Gastroesophageal sphincter (tissue), 4 donors: Measurements from ENCODE around the gene MAZ. TPM values are rescaled to one million over a fixed set of nuclear protein-coding genes. Genes with fewer than 3 reads are reported as not detected.

Experiments
- ATAC-seq: fragments of 150-250 bp; one replicate; pipeline ENCODE4 v1.9.1; 2016; ENCODE audit warnings: mild to moderate bottlenecking, moderate library complexity
- H3K27ac ChIP-seq, 4 donors: fragments of 200-600 bp; sonication (generic) in 3 of 4; 1 replicate in 3 of 4; 2 replicates in 1 of 4; pipeline ENCODE4 v1.5.1; 2016 to 2019
- H3K27me3 ChIP-seq: fragments of 200-600 bp; sonication (generic); one replicate; pipeline ENCODE4 v1.5.1; 2019
- H3K36me3 ChIP-seq, 2 donors: fragments of 200-600 bp; sonication (generic); one replicate each; pipeline ENCODE4 v1.5.1; 2019; ENCODE audit warnings: control low read depth in 1 of 2
- H3K4me1 ChIP-seq, 3 donors: fragments of 200-600 bp; sonication (generic); 1 replicate in 2 of 3; 2 replicates in 1 of 3; pipeline ENCODE4 v1.5.1; 2016 to 2019; ENCODE audit warnings: control low read depth in 2 of 3
- H3K4me3 ChIP-seq, 2 donors: fragments of 200-600 bp; sonication (generic); one replicate each; pipeline ENCODE4 v1.5.1; 2019; ENCODE audit warnings: mild to moderate bottlenecking in 1 of 2, moderate library complexity in 1 of 2
- H3K9me3 ChIP-seq, 3 donors: fragments of 200-600 bp; sonication (generic); one replicate each; pipeline ENCODE4 v1.5.1; 2017 to 2019; ENCODE audit warnings: control low read depth in 2 of 3
- CTCF ChIP-seq, 4 experiments: fragments of 200-600 bp in 2 of 4; fragments of 450-650 bp in 2 of 4; sonication (generic) in 1 of 4; IDR thresholded peaks; one replicate each; pipeline ENCODE4 v1.5.1; 2017 to 2019; ENCODE audit warnings: antibody characterized with exemption in 4 of 4, mild to moderate bottlenecking in 2 of 4, moderate library complexity in 2 of 4
- EP300 ChIP-seq: sonication (generic); formaldehyde crosslinking; IDR thresholded peaks from one replicate; pipeline ENCODE4 v1.6.1; 2017; ENCODE audit warnings: antibody characterized with exemption, mild to moderate bottlenecking
- POLR2A ChIP-seq, 2 donors: fragments of 450-650 bp; IDR thresholded peaks; one replicate each; pipeline ENCODE4 v1.6.1; 2017; ENCODE audit warnings: antibody characterized with exemption in 2 of 2, mild to moderate bottlenecking in 2 of 2, moderate library complexity in 1 of 2
- POLR2AphosphoS5 ChIP-seq: sonication (generic); formaldehyde crosslinking; IDR thresholded peaks from one replicate; pipeline ENCODE4 v1.6.1; 2017; ENCODE audit warnings: antibody characterized with exemption
- WGBS, 2 donors: methylation state at CpG; one replicate each; pipeline ENCODE4 v1.1.5; 2018; ENCODE audit warnings: low coverage in 1 of 2; 5-methylcytosine and 5-hydroxymethylcytosine counted together
- total RNA-seq, 4 donors: library from RNA; depleted of rRNA; stranded (reverse); fragments of >200 nt; gene quantifications; one replicate each; pipeline ENCODE4 v1.1.0, GENCODE V29; 2016

MAZ gene
- total RNA-seq, 4 donors from 2014 or later = 86.3 to 212 (median 116) TPM

DNA sequence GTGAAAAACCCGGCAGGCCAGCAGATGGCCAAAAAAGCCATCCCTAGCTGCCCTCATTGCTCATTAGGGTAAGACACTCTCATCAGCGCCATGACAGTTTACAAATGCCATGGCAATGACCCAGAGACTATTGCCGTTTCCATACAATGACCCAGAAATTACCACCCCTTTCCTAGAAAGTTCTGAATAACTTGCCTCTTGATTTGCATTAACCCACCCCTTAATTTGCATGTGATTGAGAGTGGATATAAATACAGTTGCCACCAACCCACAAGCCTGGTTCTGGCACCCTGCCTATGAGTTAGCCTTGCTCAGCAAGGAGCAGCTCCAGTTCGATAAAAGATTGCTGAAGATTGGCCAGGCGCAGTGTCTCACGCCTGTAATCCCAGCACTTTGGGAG, 44.4 kb upstream of the MAZ start:
- Histone ChIP-seq H3K27me3 (peaks cover 7% of the 10 kb centered on the region), H3K4me1 (no peaks in the 10 kb centered on the region), H3K27ac (no peak overlapping the region), H3K4me3 (no peak overlapping the region), H3K36me3 (no peaks in the 10 kb centered on the region), H3K9me3 (no peaks in the 10 kb centered on the region)
- TF ChIP-seq EP300 (no peak), POLR2A (IDR thresholded peaks at IDR 0.05) (no peak), CTCF (IDR thresholded peaks at IDR 0.05) (no peak), POLR2AphosphoS5 (no peak)
- no peak for ATAC-seq
- WGBS, 2 donors = 63 to 76% methylated on average over 4 to 6 of the region's 6 CpGs

DNA sequence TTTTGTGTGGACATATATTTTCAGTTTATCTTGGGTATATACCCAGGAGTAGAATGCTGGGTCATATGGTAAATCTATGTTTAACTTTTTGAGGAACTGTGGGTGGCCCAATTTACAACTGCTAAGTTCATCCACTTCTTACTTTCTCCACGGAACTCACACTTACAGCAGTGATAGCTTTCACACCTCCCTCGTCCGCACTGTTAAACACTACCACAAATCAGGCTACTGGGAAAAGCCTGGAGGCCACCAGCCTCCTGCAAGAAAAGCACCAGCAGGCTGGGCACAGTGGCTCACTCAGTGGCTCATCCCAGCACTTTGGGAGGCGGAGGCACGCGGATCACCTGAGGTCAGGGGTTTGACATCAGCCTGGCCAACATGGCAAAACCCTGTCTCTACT, 43.0 kb upstream of the MAZ start:
- Histone ChIP-seq H3K4me1 (no peaks in the 10 kb centered on the region), H3K27me3 (peaks cover 7% of the 10 kb centered on the region), H3K4me3 (no peak overlapping the region), H3K9me3 (no peaks in the 10 kb centered on the region), H3K36me3 (no peaks in the 10 kb centered on the region), H3K27ac (no peak overlapping the region)
- ATAC-seq = no peak
- TF ChIP-seq POLR2A (IDR thresholded peaks at IDR 0.05) (no peak), POLR2AphosphoS5 (no peak), EP300 (no peak), CTCF (IDR thresholded peaks at IDR 0.05) (no peak)
- 45 to 74% methylated on average over 4 to 6 of the region's 6 CpGs for WGBS, 2 donors

- WGBS, 2 donors = 57 to 69% methylated on average over 5 to 10 of the region's 15 CpGs
- no peaks in the 10 kb centered on the region for H3K4me1 ChIP-seq
- no peak for ATAC-seq
- no peak overlapping the region for H3K27ac ChIP-seq
- no peaks in the 10 kb centered on the region for H3K9me3 ChIP-seq
- H3K36me3 ChIP-seq = no peaks in the 10 kb centered on the region
- no peak overlapping the region for H3K4me3 ChIP-seq
- peaks cover 7% of the 10 kb centered on the region for H3K27me3 ChIP-seq
- TF ChIP-seq POLR2A (IDR thresholded peaks at IDR 0.05) (no peak), POLR2AphosphoS5 (no peak), EP300 (no peak), CTCF (IDR thresholded peaks at IDR 0.05) (no peak)
Observed at GRCh38 chr16:29765167-29766032, 40.9 kb upstream of the MAZ start.

GRCh38 chr16:29766571-29766970, 39.8 kb upstream of the MAZ start:
- 78 to 88% methylated on average over 1 to 3 of the region's 3 CpGs for WGBS, 2 donors
- no peaks in the 10 kb centered on the region for H3K4me1 ChIP-seq
- no peak for TF ChIP-seq CTCF (IDR thresholded peaks at IDR 0.05)
- no peak for TF ChIP-seq POLR2AphosphoS5
- TF ChIP-seq POLR2A (IDR thresholded peaks at IDR 0.05) = no peak
- no peak for TF ChIP-seq EP300
- no peaks in the 10 kb centered on the region for H3K36me3 ChIP-seq
- ATAC-seq = no peak
- H3K9me3 ChIP-seq = no peaks in the 10 kb centered on the region
- H3K27me3 ChIP-seq = peaks cover 7% of the 10 kb centered on the region
- H3K27ac ChIP-seq = no peak overlapping the region
- H3K4me3 ChIP-seq = no peak overlapping the region

GRCh38 chr16:29767062-29767461, 39.3 kb upstream of the MAZ start:
- Histone ChIP-seq H3K36me3 (no peaks in the 10 kb centered on the region), H3K27ac (no peak overlapping the region), H3K9me3 (no peaks in the 10 kb centered on the region), H3K4me1 (no peaks in the 10 kb centered on the region), H3K4me3 (no peak overlapping the region), H3K27me3 (peaks cover 7% of the 10 kb centered on the region)
- no peak for ATAC-seq
- no peak for TF ChIP-seq CTCF (IDR thresholded peaks at IDR 0.05)
- no peak for TF ChIP-seq POLR2AphosphoS5
- no peak for TF ChIP-seq POLR2A (IDR thresholded peaks at IDR 0.05)
- no peak for TF ChIP-seq EP300
- 73 to 89% methylated on average over 2 to 3 of the region's 3 CpGs for WGBS, 2 donors
